HEK293T (cell line): Measurements from ENCODE around the gene SLC12A7.

Experiments used
- BHLHE40 ChIP-seq: fragments of 450-650 bp; IDR thresholded peaks from 2 replicates; pipeline ENCODE4 v1.6.1; 2016; ENCODE audit warnings: mild to moderate bottlenecking, moderate library complexity, borderline replicate concordance
- CTBP1 ChIP-seq: fragments of 450-650 bp; IDR thresholded peaks from 2 replicates; pipeline ENCODE4 v1.6.1; 2016; ENCODE audit warnings: borderline replicate concordance
- ELF4 ChIP-seq: fragments of 450-650 bp; IDR thresholded peaks from 2 replicates; pipeline ENCODE4 v1.6.1; 2017; ENCODE audit warnings: antibody characterized with exemption
- FOXA1 ChIP-seq: fragments of 450-650 bp; IDR thresholded peaks from 2 replicates; pipeline ENCODE4 v1.6.1; 2016; ENCODE audit warnings: mild to moderate bottlenecking
- FOXM1 ChIP-seq: fragments of 450-650 bp; IDR thresholded peaks from 2 replicates; pipeline ENCODE4 v1.6.1; 2017; ENCODE audit warnings: mild to moderate bottlenecking, borderline replicate concordance
- L3MBTL2 ChIP-seq: fragments of 450-650 bp; conservative IDR thresholded peaks from 2 replicates; pipeline ENCODE4 v1.6.1; 2016; ENCODE audit warnings: mild to moderate bottlenecking
- LEF1 ChIP-seq: fragments of 450-650 bp; IDR thresholded peaks from 2 replicates; pipeline ENCODE4 v1.6.1; 2017; ENCODE audit warnings: mild to moderate bottlenecking, borderline replicate concordance
- NFRKB ChIP-seq: fragments of 450-650 bp; IDR thresholded peaks from 2 replicates; pipeline ENCODE4 v1.6.1; 2016; ENCODE audit warnings: mild to moderate bottlenecking, moderate library complexity
- SP1 ChIP-seq: fragments of 450-650 bp; IDR thresholded peaks from 2 replicates; pipeline ENCODE4 v1.6.1; 2017
- TARDBP ChIP-seq: fragments of 450-650 bp; IDR thresholded peaks from 2 replicates; pipeline ENCODE4 v1.6.1; 2016
- ZNF384 ChIP-seq: fragments of 450-650 bp; IDR thresholded peaks from 2 replicates; pipeline ENCODE4 v1.6.1; 2016

GRCh38 chr5:1066676-1067075 lies 45.2 kb downstream of the SLC12A7 start:
- TF ChIP-seq ZNF384 (no peak), FOXM1 (no peak), CTBP1 (no peak), SP1 (no peak), LEF1 (no peak), ELF4 (no peak), L3MBTL2 (no peak), TARDBP (no peak), FOXA1 (no peak), BHLHE40 (no peak), NFRKB (no peak)
